Measurements from ENCODE around the gene COL27A1. TPM values are rescaled to one million over a fixed set of nuclear protein-coding genes. Genes with fewer than 3 reads are reported as not detected.

COL27A1 gene
- total RNA-seq, 1 experiment from 2014 or later: 12.0 TPM

DNA sequence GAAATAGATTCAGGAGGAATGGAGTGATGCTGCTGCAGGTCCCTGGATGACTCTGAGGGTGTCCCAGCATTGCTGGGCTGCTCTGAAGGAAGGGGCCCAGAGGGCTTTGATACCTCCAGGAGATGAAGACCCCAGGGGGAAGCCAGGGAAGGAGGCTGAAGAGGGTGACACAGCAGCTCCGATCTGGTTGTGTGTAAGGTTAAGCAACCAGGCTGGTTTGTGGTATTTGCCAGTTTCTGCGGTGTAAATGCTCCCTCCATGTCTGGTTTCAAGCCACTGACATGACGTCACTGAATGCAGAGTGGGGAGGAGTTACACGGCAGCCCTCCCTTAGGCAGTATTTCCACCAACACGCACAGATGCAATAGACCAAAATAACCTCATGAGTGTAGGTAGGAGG is 127.6 kb downstream of the COL27A1 start:
- POLR2A ChIA-PET: no interaction called here
- intact Hi-C loops (cut with micrococcal nuclease): no loop called here

DNA sequence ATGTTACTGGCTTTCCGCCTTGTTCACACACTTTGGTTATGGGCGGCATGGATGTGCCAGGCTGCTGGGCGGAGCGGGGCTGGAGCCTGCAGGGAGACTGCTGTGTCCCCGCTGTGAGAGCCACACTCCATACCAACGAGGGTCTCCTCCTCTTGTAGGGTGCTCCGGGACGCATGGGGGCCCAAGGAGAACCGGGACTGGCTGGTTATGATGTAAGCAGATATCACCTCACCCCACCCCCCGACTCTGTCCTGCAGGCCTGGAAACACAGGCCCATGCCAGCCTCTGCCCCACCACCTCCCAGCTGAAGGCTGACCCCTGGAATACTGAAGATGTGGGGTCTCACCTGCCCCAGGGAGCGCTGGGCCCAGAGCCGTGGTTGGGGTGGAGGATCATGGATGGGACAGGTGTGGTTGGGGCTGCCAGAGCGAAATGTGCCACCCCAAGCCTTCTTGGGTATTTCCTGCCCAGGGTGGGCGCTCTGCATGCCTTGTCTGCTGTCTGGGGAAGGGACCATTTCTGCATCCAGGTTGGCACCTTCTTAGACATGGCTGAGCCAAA is 128.3 kb downstream of the COL27A1 start:
- no peak overlapping the region for H3K4me3 ChIP-seq (replicated peaks in 1 of 2; ENCODE audit: low read depth in 1 of 2, low read length in 2 of 2)
- peaks cover 13 to 14% of the 10 kb centered on the region in 2 experiments for H3K4me1 ChIP-seq (ENCODE audit: control insufficient read depth in 1 of 2, insufficient read depth in 2 of 2, low read length in 2 of 2)
- no peaks in the 10 kb centered on the region for H4K20me1 ChIP-seq (ENCODE audit: insufficient read depth)
- no peaks in the 10 kb centered on the region for H3K9me2 ChIP-seq (ENCODE audit: insufficient read depth)
- no peak overlapping the region for H3K27ac ChIP-seq (ENCODE audit: low read depth, low read length)
- POLR2A ChIA-PET: no interaction called here
- H3K9ac ChIP-seq (ENCODE audit: low read length): no peak overlapping the region
- CTCF ChIA-PET: no interaction called here
- H3K27me3 ChIP-seq (ENCODE audit: insufficient read depth, low read length): no peaks in the 10 kb centered on the region
- no TSS peak for BruUV-seq (replicated peaks)
- H3K36me3 ChIP-seq (ENCODE audit: control insufficient read depth in 1 of 2, insufficient read depth in 2 of 2, low read length in 2 of 2): no peaks in the 10 kb centered on the region
- intact Hi-C loops (cut with micrococcal nuclease): no loop called here
- H2AFZ ChIP-seq (ENCODE audit: low read depth, low read length, poor library complexity, severe bottlenecking): no peak overlapping the region
- ATAC-seq (no peak), DNase-seq (ENCODE audit: low read depth, low spot score) (no peak)
- RAD21 ChIA-PET (ENCODE audit: low non-redundant PET in 1 of 2, low total read pairs in 2 of 2, uncharacterized antibody in 2 of 2, unreplicated experiment in 2 of 2): no interaction called here
- no peaks in the 10 kb centered on the region for H3K79me2 ChIP-seq (ENCODE audit: insufficient read depth, low read length)
- H3K9me3 ChIP-seq (ENCODE audit: control insufficient read depth in 1 of 2, insufficient read depth in 1 of 2, low read depth in 1 of 2, low read length in 2 of 2): no peaks in the 10 kb centered on the region
- no peak overlapping the region for H3K4me2 ChIP-seq (ENCODE audit: low read length)
- TF ChIP-seq POLR2AphosphoS5 (IDR thresholded peaks at IDR 0.05; ENCODE audit: low read depth, low read length) (no peak), ELF1 (IDR thresholded peaks at IDR 0.05; ENCODE audit: borderline replicate concordance, low read depth) (no peak), RAD21 (IDR thresholded peaks at IDR 0.05; ENCODE audit: low read depth) (no peak), EZH2phosphoT487 (IDR thresholded peaks at IDR 0.05; ENCODE audit: borderline replicate concordance) (no peak), POLR2A (IDR thresholded peaks at IDR 0.05; ENCODE audit: borderline replicate concordance, extremely low read depth, insufficient read depth, insufficient read length) (no peak), TCF7L2 (IDR thresholded peaks at IDR 0.05; ENCODE audit: borderline replicate concordance, extremely low read depth, insufficient read depth, insufficient read length) (no peak), EZH2 (IDR thresholded peaks at IDR 0.05) (no peak), CBX3 (IDR thresholded peaks at IDR 0.05; ENCODE audit: low read depth) (no peak)
- TF ChIP-seq, protein P1, sequence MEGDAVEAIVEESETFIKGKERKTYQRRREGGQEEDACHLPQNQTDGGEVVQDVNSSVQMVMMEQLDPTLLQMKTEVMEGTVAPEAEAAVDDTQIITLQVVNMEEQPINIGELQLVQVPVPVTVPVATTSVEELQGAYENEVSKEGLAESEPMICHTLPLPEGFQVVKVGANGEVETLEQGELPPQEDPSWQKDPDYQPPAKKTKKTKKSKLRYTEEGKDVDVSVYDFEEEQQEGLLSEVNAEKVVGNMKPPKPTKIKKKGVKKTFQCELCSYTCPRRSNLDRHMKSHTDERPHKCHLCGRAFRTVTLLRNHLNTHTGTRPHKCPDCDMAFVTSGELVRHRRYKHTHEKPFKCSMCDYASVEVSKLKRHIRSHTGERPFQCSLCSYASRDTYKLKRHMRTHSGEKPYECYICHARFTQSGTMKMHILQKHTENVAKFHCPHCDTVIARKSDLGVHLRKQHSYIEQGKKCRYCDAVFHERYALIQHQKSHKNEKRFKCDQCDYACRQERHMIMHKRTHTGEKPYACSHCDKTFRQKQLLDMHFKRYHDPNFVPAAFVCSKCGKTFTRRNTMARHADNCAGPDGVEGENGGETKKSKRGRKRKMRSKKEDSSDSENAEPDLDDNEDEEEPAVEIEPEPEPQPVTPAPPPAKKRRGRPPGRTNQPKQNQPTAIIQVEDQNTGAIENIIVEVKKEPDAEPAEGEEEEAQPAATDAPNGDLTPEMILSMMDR (IDR thresholded peaks at IDR 0.05 in 2 of 3, conservative IDR thresholded peaks at IDR 0.05 in 1 of 3; ENCODE audit: borderline replicate concordance in 1 of 3, insufficient read depth in 1 of 3, low read depth in 2 of 3, low read length in 2 of 3): no peak
- TF ChIP-seq, protein P2, sequence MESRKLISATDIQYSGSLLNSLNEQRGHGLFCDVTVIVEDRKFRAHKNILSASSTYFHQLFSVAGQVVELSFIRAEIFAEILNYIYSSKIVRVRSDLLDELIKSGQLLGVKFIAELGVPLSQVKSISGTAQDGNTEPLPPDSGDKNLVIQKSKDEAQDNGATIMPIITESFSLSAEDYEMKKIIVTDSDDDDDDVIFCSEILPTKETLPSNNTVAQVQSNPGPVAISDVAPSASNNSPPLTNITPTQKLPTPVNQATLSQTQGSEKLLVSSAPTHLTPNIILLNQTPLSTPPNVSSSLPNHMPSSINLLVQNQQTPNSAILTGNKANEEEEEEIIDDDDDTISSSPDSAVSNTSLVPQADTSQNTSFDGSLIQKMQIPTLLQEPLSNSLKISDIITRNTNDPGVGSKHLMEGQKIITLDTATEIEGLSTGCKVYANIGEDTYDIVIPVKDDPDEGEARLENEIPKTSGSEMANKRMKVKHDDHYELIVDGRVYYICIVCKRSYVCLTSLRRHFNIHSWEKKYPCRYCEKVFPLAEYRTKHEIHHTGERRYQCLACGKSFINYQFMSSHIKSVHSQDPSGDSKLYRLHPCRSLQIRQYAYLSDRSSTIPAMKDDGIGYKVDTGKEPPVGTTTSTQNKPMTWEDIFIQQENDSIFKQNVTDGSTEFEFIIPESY (IDR thresholded peaks at IDR 0.05; ENCODE audit: extremely low read depth, insufficient replicate concordance, low read length): no peak

More for the DNA sequence above, 127.6 kb downstream of the COL27A1 start:
- Histone ChIP-seq H3K27ac (ENCODE audit: low read depth, low read length) (no peak overlapping the region), H3K4me3 (replicated peaks in 1 of 2; ENCODE audit: low read depth in 1 of 2, low read length in 2 of 2) (no peak overlapping the region), H3K4me2 (ENCODE audit: low read length) (no peak overlapping the region), H2AFZ (ENCODE audit: low read depth, low read length, poor library complexity, severe bottlenecking) (no peak overlapping the region), H3K9me2 (ENCODE audit: insufficient read depth) (no peaks in the 10 kb centered on the region), H4K20me1 (ENCODE audit: insufficient read depth) (no peaks in the 10 kb centered on the region), H3K4me1 (ENCODE audit: control insufficient read depth in 1 of 2, insufficient read depth in 2 of 2, low read length in 2 of 2) (peaks cover 17 to 21% of the 10 kb centered on the region in 2 experiments), H3K79me2 (ENCODE audit: insufficient read depth, low read length) (no peaks in the 10 kb centered on the region), H3K36me3 (ENCODE audit: control insufficient read depth in 1 of 2, insufficient read depth in 2 of 2, low read length in 2 of 2) (no peaks in the 10 kb centered on the region), H3K9me3 (ENCODE audit: control insufficient read depth in 1 of 2, insufficient read depth in 1 of 2, low read depth in 1 of 2, low read length in 2 of 2) (no peaks in the 10 kb centered on the region), H3K27me3 (ENCODE audit: insufficient read depth, low read length) (no peaks in the 10 kb centered on the region), H3K9ac (ENCODE audit: low read length) (no peak overlapping the region)
- CTCF ChIA-PET: no interaction called here
- no TSS peak for BruUV-seq (replicated peaks)
- no peak for TF ChIP-seq FOSL1 (IDR thresholded peaks at IDR 0.05; ENCODE audit: low read depth)
- TF ChIP-seq POLR2AphosphoS5 (IDR thresholded peaks at IDR 0.05; ENCODE audit: low read depth, low read length): no peak
- no peak for TF ChIP-seq EZH2phosphoT487 (IDR thresholded peaks at IDR 0.05; ENCODE audit: borderline replicate concordance)
- no peak for TF ChIP-seq ZFX (IDR thresholded peaks at IDR 0.05)
- TF ChIP-seq POLR2A (IDR thresholded peaks at IDR 0.05; ENCODE audit: borderline replicate concordance, extremely low read depth, insufficient read depth, insufficient read length): no peak
- TF ChIP-seq, protein P2 (IDR thresholded peaks at IDR 0.05; ENCODE audit: extremely low read depth, insufficient replicate concordance, low read length): no peak
- ATAC-seq (no peak), DNase-seq (ENCODE audit: low read depth, low spot score) (no peak)
- RAD21 ChIA-PET (ENCODE audit: low non-redundant PET in 1 of 2, low total read pairs in 2 of 2, uncharacterized antibody in 2 of 2, unreplicated experiment in 2 of 2): no interaction called here

Data from HCT116 (cell line).